D341Med (cell line): Measurements from ENCODE around the gene NECTIN1.

Source experiments
- DNase-seq: peaks from one replicate; pipeline ENCODE4 v3.0.0; 2012; ENCODE audit warnings: low spot score

Gene NECTIN1

GRCh38 chr11:119671561-119672015 lies 57.4 kb downstream of the NECTIN1 start:
- DNase-seq: no peak

- no peak for DNase-seq
These were observed 57.9 kb downstream of the NECTIN1 start for GRCh38 chr11:119671051-119671450.

GRCh38 chr11:119669487-119669886 lies 59.5 kb downstream of the NECTIN1 start:
- DNase-seq: no peak

- no peak for DNase-seq
These were observed 60.3 kb downstream of the NECTIN1 start for GRCh38 chr11:119668676-119669075.

GRCh38 chr11:119666463-119667131 lies 62.4 kb downstream of the NECTIN1 start:
- peak; percentile 82 for DNase-seq

- no peak for DNase-seq
These were observed 62.9 kb downstream of the NECTIN1 start for GRCh38 chr11:119666061-119666460.

DNA sequence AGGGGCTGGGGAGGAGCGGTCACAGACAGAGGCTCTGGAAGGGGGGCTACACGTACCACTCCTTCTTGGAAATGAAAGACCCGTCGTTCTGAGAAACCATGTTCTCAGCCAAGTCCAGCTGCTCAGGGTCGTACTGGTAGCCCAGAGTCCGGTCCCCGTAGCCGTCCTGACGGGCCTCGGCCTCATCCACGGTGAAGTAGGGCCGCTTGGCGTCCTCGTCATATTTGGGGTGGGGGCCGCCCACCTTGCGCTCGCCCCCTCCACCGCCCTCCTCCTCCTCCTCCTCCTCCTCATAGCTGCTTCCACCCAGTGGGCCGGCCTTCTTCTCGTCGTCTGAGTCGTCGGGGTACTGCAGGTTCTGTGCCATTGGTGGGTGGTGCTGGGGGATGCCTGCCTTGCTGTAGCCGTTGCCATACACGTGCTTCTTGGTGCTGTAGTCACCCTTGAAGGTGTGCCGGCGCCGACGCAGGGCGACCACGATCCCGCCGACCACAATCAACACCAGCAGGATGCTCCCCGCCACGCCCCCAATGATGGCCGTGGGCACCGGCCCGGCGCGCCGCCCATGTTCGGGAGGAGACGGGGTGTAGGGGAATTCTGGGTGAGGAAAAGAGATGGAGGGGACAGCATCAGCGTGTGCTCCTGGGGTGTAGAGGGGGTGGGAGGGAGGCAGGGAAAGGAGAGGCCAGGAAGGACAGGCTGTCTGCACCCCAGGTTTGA lies 64.1 kb downstream of the NECTIN1 start:
- no peak for DNase-seq

- DNase-seq: no peak
These were observed 64.9 kb downstream of the NECTIN1 start for GRCh38 chr11:119664063-119664572.

DNA sequence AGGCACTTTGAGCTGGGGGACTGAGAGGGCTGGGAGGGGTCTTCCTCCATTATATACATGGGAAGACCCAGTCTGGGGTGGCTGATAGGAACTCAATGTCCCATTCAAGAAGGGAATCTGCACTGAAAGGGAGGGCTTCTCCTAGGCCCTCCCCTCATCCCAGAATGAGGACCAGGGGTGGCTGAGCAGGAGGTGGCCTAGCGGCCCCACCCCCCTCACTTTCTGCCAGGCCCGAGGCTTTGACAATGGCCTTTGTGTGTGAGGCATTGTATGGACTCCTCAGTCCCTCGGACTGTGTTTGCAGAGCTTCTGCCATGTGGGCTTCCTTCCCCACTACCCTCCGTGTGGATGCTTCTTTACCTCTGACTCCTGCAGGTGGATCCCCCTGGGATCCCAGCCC lies 65.7 kb downstream of the NECTIN1 start:
- DNase-seq: no peak

DNA sequence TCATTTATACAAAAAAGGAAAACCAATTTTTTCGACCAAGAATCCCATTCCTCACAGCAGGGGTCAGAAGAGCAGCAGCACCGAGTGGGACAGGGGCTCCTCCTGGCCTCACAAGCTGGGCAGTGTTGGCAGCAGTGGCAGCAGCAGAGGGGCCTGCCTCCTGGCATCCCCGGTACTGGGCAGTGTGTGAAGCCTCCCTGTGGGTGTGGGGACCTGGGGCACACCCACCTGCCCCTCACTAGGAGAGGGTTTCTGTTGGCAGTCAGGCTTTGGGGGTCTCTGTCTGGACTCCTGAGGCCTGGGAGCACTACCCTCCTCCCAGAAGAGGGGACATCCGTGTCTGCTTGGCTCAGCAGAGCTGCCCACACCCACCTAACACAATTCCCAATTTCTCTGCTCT lies 67.8 kb downstream of the NECTIN1 start:
- no peak for DNase-seq

DNA sequence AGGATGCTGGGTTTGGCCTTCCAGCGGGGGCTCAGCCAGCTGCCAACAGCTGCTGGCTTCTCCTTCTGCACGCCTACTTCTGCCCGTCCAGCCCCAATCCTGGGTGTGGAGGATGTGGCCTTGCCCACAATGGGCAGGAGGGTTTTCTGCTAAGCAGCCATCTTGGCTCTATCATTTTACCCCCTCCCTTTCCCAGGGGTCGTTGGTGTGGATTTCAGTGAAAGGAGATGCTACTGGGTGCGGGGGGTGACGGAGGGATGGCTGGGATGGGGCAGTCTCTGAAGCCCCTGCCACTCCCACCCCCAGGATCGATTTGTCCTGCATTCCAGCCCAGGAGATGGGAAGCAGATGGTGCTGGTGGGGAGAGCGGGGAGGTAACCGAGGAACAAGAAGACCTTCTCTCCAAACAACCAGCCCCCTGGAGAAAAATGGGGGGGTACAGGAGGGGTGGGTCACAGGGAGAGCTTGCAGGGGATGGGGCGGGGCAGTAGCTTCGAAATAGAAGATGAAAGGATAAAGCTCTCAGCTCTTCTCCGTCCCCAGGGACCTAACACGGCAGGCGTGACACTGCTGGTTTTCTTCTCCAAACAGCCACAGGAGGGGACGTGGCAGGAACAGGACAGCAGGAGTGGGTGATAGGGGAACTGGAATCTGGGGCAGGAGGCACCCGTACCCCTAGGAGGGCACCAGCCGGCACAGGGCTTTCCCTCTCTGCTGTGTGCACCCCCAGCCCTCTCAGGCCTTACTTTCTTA lies 68.9 kb downstream of the NECTIN1 start:
- peak; percentile 62 for DNase-seq

DNA sequence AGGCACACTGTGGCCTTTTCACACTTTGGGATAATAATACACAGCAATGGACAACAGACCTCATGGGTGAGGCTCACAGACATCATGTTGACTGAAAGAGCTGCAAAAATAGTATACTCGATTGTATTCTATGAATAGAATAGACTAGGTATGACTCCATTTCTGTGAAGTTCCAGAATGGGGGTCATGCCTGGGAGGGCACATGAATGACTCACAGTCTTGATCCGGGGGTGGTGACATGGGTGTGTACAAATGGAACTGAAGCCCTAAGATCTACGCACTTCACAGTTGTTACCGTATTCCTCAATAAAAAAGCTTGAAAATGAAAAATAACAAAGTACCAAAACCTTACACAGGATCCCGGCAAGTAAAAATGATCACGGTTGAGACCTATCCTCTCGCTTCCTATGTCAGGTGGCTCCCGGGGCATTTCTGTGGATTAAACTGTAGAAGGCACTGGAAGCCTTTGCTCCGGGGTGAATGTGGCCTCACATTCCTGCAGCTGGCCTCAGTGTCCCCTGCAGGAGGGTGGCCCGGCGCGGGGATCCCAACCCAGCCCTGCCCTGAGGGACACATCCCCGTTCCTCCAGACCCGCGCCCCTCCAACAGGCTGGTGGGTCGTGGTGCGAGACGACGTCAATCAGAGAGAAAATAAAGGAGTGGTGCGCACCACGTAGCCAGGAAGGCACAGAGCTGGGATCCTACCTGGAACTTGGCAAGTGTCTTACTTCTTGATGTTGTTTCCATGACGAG lies 75.9 kb downstream of the NECTIN1 start:
- DNase-seq: no peak

DNA sequence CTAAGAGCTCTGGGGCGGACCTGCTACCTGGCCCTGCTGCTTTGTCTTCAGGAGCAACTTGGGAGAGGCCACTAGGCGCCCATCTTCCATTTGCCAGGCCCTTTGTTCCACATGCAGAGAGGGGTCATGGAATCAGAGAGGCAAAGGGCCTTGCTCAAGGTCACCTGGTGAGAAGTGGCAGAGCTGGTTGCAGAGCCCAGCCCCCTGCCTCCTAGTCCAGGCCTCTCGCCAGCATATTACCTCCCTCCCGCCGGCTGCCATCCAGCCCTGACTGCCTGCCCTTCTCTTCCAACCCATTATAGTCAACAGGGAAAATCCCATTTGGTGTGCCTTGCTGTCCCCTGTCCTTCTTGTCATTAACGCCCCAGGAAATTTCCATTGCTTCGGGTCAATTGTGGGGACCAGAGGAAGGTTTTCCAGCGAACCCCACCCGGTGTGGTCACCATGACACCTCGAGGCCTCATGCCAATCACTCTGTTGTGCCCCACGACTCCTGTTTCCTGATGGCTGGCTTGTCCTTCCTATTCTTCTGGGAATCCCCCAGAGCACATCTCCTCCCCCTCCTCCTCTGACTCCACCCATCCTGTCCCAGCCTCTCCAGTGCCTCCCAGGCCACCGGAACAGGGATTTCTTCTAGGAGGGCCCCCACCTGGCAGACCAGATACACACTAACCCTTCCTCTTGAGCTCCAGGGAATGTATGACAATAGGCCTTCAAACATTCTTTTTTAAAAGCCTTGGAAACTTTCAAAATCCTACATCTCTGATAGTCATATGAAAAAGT lies 77.0 kb downstream of the NECTIN1 start:
- DNase-seq: no peak

DNA sequence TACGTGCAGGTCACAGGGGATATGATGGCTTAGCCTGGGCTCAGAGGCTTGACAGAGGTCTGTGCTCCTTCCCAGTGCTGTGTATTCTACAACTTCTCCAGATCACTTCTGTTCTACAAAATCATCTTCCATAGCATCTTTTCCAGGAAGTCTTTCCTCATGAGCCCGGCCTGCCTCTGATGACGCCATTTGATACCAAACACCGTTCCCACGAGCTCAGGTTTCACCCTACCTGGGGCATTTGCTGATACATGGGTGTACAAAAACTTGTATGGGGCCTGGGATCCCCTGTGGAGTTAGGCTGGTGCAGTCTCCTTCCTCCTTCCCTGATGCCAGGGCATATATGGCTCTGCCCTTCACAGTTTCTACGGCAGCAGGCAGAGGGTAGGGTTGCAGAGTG lies 78.7 kb downstream of the NECTIN1 start:
- DNase-seq: no peak

GRCh38 chr11:119647254-119647653 lies 81.7 kb downstream of the NECTIN1 start:
- no peak for DNase-seq

GRCh38 chr11:119645018-119645417 lies 84.0 kb downstream of the NECTIN1 start:
- DNase-seq: no peak

GRCh38 chr11:119644502-119644901 lies 84.5 kb downstream of the NECTIN1 start:
- no peak for DNase-seq

DNA sequence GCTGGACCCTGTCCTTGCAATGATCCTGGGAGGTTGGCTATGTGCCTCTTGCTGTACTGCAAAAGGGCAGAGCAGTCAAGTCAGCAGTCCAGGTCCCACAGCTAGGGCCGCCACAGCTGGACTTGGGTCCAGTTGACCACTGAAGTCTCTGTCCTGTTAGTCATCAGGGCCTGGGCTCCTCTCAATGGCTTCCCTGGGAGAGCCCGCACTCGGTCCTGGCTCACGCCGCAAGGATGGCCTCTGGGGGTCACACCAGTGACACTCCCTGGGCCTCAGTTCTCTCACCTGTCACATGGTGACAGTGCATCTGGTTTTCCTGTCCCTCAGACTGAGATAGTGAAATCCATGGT lies 85.1 kb downstream of the NECTIN1 start:
- no peak for DNase-seq

- DNase-seq: no peak
These were observed 85.7 kb downstream of the NECTIN1 start for GRCh38 chr11:119643212-119643875.

DNA sequence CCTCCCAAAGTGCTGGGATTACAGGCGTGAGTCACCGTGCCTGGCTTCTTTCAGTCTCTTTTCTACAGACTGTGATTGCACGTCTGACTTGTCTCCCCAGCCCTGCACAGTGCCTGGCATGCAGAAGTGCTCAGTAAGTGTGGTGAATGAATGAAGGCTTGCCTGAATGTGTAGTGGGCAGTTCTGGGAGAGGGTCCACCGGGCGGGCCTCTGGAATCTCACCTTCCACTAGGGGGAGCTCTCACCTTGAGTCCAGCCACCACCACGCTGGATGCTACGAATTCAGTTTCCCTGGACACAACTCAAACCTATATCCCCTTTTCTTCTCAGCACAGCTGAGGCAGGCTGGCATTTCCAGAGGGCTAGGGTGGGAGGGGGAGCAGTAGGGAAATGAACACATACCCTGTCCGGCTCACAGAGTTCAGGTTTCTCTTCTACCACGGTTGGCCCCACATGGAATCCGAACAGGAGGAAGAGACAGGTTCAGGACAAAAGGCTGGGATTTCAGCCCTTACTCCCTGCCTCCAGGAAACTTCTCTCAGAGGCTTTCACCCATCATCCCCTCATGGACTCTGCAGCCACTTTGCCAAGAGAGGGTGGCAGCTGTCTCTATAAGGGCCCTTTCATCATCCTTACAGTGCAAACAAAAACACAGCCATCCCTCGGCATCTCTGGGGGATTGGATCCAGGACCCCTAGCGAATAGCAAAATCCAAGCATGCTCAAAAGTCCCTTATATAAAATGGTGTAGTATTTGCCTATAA lies 86.8 kb downstream of the NECTIN1 start:
- DNase-seq: peak; percentile 67
